22Rv1 (cell line): ENCODE data around the gene PRSS8.

Experiments used
- ZFX ChIP-seq: fragments of 450-650 bp; IDR thresholded peaks from 2 replicates; pipeline ENCODE4 v1.6.1; 2017; ENCODE audit warnings: antibody characterized with exemption, borderline replicate concordance
- TF ChIP-seq, protein P1 (sequence below): fragments of 450-650 bp; IDR thresholded peaks from 2 replicates; pipeline ENCODE4 v1.5.1; 2017; ENCODE audit warnings: mild to moderate bottlenecking

DNA sequence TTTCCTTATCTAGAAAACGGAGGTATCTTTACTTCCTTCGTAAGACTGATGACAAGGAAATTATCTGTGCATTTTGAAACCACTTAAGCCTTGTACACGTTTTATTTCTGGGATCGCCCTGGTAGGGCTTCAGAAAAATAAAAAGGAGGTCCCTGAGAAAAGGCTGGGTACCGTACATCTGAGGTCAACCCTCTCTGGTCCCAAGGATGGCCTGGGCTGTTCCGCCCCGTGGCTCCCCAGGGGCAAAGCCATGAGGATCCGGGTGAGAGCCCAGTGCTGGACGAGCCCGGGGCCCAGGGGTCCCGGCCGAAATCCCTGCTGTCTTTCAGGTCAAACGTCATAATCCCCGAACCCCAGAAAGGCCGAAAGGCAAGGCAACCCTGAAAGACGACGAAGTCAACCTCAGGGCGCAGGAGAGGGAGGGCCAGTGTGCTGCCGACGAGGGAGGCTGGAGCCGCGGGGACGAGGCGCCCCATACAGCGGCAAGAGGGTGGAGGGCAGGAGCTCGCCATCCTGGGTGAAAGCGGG, 43.8 kb upstream of the PRSS8 start:
- TF ChIP-seq, protein P1, sequence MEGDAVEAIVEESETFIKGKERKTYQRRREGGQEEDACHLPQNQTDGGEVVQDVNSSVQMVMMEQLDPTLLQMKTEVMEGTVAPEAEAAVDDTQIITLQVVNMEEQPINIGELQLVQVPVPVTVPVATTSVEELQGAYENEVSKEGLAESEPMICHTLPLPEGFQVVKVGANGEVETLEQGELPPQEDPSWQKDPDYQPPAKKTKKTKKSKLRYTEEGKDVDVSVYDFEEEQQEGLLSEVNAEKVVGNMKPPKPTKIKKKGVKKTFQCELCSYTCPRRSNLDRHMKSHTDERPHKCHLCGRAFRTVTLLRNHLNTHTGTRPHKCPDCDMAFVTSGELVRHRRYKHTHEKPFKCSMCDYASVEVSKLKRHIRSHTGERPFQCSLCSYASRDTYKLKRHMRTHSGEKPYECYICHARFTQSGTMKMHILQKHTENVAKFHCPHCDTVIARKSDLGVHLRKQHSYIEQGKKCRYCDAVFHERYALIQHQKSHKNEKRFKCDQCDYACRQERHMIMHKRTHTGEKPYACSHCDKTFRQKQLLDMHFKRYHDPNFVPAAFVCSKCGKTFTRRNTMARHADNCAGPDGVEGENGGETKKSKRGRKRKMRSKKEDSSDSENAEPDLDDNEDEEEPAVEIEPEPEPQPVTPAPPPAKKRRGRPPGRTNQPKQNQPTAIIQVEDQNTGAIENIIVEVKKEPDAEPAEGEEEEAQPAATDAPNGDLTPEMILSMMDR = no peak
- no peak for TF ChIP-seq ZFX
